Measurements from ENCODE around the gene PPOX.

DNA sequence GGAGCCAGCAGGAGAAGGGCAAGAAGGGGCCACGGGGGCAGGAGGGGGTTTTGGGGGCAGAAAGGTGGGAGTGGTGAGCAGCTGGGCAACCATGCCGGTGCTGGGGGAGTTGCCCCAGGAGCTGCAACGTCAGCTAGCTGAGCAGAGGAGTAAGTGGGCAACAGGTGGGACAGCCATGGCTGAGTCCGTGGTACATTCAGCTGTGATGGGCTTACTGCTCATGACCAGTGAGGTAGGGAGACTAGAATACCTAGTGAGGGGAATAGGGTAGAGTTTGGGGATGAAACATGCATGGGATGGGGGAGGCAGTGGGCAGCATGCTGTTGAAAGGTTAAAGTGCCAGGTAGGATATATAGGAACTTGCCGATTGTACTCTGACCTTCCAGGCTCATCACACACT lies 4.6 kb upstream of the PPOX start:
- TF ChIP-seq POLR2A (IDR thresholded peaks at IDR 0.05; ENCODE audit: extremely low read depth, insufficient read length): no peak
- TF ChIP-seq, protein P1, sequence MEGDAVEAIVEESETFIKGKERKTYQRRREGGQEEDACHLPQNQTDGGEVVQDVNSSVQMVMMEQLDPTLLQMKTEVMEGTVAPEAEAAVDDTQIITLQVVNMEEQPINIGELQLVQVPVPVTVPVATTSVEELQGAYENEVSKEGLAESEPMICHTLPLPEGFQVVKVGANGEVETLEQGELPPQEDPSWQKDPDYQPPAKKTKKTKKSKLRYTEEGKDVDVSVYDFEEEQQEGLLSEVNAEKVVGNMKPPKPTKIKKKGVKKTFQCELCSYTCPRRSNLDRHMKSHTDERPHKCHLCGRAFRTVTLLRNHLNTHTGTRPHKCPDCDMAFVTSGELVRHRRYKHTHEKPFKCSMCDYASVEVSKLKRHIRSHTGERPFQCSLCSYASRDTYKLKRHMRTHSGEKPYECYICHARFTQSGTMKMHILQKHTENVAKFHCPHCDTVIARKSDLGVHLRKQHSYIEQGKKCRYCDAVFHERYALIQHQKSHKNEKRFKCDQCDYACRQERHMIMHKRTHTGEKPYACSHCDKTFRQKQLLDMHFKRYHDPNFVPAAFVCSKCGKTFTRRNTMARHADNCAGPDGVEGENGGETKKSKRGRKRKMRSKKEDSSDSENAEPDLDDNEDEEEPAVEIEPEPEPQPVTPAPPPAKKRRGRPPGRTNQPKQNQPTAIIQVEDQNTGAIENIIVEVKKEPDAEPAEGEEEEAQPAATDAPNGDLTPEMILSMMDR (IDR thresholded peaks at IDR 0.05; ENCODE audit: low read depth, low read length): no peak
- TF ChIP-seq, protein P2, sequence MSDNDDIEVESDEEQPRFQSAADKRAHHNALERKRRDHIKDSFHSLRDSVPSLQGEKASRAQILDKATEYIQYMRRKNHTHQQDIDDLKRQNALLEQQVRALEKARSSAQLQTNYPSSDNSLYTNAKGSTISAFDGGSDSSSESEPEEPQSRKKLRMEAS (IDR thresholded peaks at IDR 0.05; ENCODE audit: low read depth, low read length): no peak
- no peak for TF ChIP-seq MYC (IDR thresholded peaks at IDR 0.05; ENCODE audit: low read depth, low read length)

Data from NB4 (cell line).